Osteocyte (in vitro differentiated cells): ENCODE measurements around the gene IL18. TPM values are rescaled to one million over a fixed set of nuclear protein-coding genes. Genes with fewer than 3 reads are reported as not detected.

Experiments used
- DNase-seq: peaks from one replicate; pipeline ENCODE4 v3.0.0; 2021; ENCODE audit warnings: mixed read lengths; ENCODE audit not compliant: unreplicated experiment; ENCODE audit errors: extremely low spot score
- H3K27ac Mint-ChIP-seq: one replicate; pipeline ENCODE4 v1.8.0; 2021; ENCODE audit warnings: mild to moderate bottlenecking, mixed read lengths; ENCODE audit not compliant: unreplicated experiment
- H3K27me3 Mint-ChIP-seq: one replicate; pipeline ENCODE4 v1.8.0; 2021; ENCODE audit warnings: mixed read lengths; ENCODE audit not compliant: unreplicated experiment
- H3K36me3 Mint-ChIP-seq: one replicate; pipeline ENCODE4 v1.8.0; 2021; ENCODE audit warnings: mixed read lengths; ENCODE audit not compliant: unreplicated experiment
- H3K4me1 Mint-ChIP-seq: one replicate; pipeline ENCODE4 v1.8.0; 2021; ENCODE audit warnings: mixed read lengths; ENCODE audit not compliant: unreplicated experiment
- H3K4me3 Mint-ChIP-seq: one replicate; pipeline ENCODE4 v1.8.0; 2021; ENCODE audit warnings: mild to moderate bottlenecking, moderate library complexity, mixed read lengths; ENCODE audit not compliant: unreplicated experiment
- H3K9me3 Mint-ChIP-seq: one replicate; pipeline ENCODE4 v1.8.0; 2021; ENCODE audit warnings: mixed read lengths; ENCODE audit not compliant: unreplicated experiment
- total RNA-seq: library from RNA; stranded (reverse); gene quantifications from 2 replicates; pipeline ENCODE4 v1.2.1, GENCODE V29; 2021
- TF ChIP-seq, protein P1 (sequence below): fragments of 200-600 bp; sonication (generic); IDR thresholded peaks from 2 replicates; pipeline ENCODE4 v1.5.0; 2021; ENCODE audit warnings: antibody characterized with exemption, mild to moderate bottlenecking, moderate library complexity

IL18 gene
- total RNA-seq, 1 donor from 2014 or later, result 0.59 TPM

DNA sequence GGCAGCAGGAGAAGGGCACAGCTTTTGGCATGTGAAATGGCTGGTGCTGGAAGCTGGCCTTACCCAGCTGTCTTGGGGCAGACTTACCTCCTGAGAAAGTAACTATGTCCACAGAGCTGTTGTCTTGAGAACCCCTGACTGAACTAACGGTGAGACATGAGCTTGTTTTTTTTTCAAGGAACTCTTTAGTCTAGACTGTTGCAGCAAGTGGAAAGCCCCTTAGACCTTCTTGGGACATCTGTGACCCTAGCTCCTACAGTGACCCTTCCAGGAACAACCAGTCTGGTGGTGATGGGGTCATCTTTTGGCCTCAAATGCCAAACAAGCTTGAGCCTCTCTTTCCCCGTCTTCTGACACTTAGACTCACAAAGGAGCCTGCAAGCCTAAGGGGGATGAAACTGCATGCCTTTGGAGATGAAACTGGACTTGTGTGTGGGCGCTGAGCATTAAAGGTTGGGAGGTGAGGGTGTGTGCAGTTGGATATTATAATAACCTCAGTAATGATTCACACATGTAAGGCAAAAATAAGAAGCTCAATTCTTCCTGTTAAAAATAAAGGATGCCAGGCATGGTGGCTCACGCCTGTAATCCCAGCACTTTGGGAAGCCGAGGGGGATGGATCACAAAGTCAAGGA is 41.8 kb downstream of the IL18 start:
- Mint-ChIP-seq H3K27ac (no peak overlapping the region), H3K36me3 (no peaks in the 10 kb centered on the region), H3K4me1 (peaks cover 6% of the 10 kb centered on the region), H3K9me3 (no peaks in the 10 kb centered on the region), H3K27me3 (no peaks in the 10 kb centered on the region), H3K4me3 (no peak overlapping the region)
- DNase-seq, result peak; percentile 36
- TF ChIP-seq, protein P1, sequence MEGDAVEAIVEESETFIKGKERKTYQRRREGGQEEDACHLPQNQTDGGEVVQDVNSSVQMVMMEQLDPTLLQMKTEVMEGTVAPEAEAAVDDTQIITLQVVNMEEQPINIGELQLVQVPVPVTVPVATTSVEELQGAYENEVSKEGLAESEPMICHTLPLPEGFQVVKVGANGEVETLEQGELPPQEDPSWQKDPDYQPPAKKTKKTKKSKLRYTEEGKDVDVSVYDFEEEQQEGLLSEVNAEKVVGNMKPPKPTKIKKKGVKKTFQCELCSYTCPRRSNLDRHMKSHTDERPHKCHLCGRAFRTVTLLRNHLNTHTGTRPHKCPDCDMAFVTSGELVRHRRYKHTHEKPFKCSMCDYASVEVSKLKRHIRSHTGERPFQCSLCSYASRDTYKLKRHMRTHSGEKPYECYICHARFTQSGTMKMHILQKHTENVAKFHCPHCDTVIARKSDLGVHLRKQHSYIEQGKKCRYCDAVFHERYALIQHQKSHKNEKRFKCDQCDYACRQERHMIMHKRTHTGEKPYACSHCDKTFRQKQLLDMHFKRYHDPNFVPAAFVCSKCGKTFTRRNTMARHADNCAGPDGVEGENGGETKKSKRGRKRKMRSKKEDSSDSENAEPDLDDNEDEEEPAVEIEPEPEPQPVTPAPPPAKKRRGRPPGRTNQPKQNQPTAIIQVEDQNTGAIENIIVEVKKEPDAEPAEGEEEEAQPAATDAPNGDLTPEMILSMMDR, result no peak

DNA sequence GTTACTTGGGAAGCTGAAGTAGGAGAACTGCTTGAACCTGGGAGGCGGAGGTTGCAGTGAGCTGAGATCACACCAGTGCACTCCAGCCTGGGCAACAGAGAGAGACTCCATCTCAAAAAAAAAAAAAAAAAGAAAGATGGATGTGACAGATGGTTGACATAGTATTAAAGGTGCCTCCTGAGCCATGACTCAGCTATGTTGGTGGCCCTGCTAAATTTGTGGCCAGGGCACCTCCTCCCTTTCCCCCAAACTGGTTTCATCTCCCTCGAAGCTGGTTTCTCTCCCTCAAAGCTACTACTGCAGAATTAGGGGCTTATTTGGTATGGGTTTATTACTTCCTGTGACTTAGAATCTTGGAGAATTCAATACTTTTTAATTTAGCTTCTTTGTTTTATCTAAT is 45.7 kb downstream of the IL18 start:
- TF ChIP-seq, protein P1, result no peak
- peaks cover 3% of the 10 kb centered on the region for H3K36me3 Mint-ChIP-seq
- H3K27ac Mint-ChIP-seq, result no peak overlapping the region
- peaks cover 10% of the 10 kb centered on the region for H3K4me1 Mint-ChIP-seq
- H3K4me3 Mint-ChIP-seq, result no peak overlapping the region
- DNase-seq, result no peak
- H3K27me3 Mint-ChIP-seq, result no peaks in the 10 kb centered on the region
- no peaks in the 10 kb centered on the region for H3K9me3 Mint-ChIP-seq

DNA sequence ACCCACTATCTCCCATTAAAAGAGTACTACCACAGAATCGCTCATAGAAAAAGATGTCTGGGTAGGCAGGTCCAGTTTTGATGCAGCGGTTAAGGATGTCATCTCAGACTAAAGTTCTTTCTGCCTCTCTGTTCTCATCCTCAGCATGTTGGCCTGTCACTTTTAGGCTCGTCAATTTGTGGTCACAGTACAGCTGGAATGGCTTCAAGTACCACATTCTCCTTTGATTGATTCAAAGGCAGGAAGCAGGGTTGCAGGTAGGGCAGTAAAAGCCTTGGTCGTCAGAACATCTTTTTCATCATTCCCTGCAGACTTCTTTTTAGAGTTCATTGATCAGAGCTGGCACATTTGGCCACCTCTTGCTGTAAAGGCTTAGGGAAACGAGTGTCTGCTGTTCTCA is 48.5 kb downstream of the IL18 start:
- Mint-ChIP-seq H3K27ac (no peak overlapping the region), H3K4me3 (no peak overlapping the region), H3K27me3 (no peaks in the 10 kb centered on the region), H3K36me3 (peaks cover 3% of the 10 kb centered on the region), H3K9me3 (peaks cover 6% of the 10 kb centered on the region), H3K4me1 (peaks cover 7% of the 10 kb centered on the region)
- TF ChIP-seq, protein P1, result no peak
- DNase-seq, result no peak

DNA sequence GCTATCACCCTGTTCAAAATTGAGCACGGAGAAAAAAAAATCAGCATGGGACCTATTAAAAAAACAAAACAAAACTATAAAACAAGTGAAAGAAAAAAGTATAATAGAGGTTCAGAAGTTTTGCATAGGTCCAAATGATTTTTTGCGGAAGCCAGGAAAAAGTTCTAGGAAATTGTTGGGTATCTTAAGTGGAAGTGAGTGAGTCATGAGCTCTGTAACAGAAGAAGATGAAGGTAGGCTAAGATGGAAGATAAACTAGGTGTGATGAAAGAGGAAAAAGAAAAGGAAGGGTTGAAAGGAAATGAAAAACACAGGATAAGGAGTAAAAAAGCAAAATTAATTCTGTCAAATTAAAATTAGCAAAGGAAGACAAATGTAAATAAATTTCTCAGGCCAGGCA is 49.4 kb downstream of the IL18 start:
- Mint-ChIP-seq H3K27ac (no peak overlapping the region), H3K27me3 (no peaks in the 10 kb centered on the region), H3K9me3 (peaks cover 8% of the 10 kb centered on the region), H3K36me3 (peaks cover 3% of the 10 kb centered on the region), H3K4me3 (no peak overlapping the region), H3K4me1 (peaks cover 4% of the 10 kb centered on the region)
- TF ChIP-seq, protein P1, result no peak
- no peak for DNase-seq

DNA sequence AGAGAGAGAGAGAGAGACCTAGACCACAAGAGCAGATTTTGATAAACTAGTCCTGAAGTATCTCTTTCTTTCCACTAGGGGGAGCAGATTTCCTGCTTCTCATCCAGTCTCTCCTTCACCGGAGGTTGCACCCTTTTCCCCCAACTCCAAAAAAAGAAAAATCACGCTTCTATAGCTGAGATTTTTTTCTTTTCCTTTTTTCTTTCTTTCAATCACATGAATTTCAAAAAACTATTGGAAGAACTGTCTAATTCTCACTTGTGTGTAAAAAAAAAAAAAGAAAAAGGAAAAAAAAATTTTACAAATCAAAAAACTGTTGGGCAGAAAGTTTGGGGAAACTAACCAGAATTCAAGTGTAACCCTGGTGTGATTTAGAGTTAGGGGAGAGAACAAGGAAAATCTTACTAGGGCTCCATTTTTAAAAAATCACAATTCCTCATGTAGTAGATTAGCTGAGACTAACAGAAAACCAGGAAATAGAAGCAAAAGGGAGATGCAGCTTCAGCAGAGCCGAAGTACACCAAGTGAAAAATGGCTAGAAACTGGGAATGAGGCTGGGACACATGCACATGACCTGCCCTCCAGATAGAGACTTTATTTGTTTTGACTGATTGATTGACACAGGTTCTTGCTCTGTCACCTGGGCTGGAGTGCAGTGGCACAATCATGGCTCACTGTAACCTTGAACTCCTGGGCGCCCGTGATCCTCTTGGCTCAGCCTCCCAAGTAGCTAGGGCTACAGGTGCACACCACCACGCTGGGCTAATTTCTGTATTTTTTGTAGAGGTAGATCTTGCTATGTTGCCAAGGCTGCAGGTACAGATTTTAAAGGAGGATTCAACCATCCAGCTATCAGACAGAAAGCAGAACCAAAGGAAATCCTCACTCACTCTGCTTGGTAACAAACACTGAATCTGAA is 50.1 kb downstream of the IL18 start:
- Mint-ChIP-seq H3K9me3 (peaks cover 8% of the 10 kb centered on the region), H3K36me3 (peaks cover 3% of the 10 kb centered on the region), H3K4me3 (no peak overlapping the region), H3K27ac (no peak overlapping the region), H3K4me1 (peaks cover 4% of the 10 kb centered on the region), H3K27me3 (no peaks in the 10 kb centered on the region)
- TF ChIP-seq, protein P1, result peak; percentile 73
- no peak for DNase-seq
